Measurements from ENCODE around the gene PYGO1.
"Not testable (repeated sequence)": the region's sequence is repeated elsewhere in the genome, so short reads cannot be mapped to it uniquely, and the experiment has no call there.

The PYGO1 gene

DNA sequence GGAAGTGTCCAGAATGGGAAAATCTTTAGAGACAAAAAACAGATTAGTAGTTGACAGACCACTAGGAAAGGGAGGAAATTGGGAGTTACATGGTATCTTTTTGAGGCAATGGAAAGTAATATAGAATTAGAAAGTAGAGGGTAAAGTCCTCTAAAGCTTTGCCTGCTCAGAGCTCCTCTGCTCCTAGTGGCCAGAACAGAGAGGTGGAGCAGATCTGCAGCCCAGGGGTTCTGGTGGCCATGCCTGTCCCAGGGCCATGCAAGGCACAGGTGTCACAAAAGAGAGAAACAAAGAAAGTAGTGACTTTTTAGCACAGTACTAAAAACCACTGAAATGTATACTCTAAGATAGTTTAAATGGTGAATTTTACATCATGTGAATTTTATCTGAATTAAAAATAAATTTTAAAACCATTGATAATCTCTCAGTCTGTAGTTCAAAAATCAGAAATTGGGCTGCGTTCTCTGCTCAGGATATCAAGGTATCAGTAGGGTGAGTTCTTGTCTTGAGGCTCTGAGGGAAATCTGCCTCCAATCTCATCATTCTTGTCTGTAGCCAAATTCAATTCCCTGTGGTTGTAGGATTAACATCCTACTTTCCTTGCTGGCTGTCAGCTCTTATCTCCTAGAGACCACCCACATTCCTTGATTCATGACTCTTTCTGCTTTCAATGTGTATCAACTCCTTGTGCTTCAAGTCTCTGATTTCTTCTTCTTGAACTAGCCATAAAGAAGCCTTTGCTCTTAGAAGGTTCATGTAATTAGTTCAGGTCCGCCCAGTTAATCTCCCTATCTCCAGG lies 23.6 kb downstream of the PYGO1 start:
- DNase-seq, result no peak

- no peak for DNase-seq
Observed at GRCh38 chr15:55562601-55563000, 25.5 kb downstream of the PYGO1 start.

- no peak for DNase-seq
Observed at GRCh38 chr15:55555089-55555488, 33.1 kb downstream of the PYGO1 start.

GRCh38 chr15:55552926-55553325 lies 35.2 kb downstream of the PYGO1 start:
- DNase-seq, result no peak

DNA sequence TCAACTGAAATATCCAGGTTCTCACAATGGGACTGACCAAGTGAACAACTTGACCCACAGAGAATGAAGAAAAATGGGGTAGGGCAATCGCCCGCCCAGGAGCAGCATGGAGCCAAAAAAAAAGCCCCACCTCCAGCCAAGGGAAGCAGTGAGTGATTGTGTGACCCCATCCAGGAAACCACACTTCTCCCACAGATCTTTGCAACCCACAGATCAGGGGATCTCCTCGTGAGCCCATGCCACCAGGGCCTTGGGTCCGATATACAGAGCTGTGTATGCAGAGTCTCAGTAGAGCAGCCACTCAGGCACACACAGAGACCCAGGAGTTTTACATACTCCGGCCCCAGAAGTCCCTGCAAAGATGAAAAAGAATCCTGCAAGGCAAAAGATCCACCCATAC lies 35.7 kb downstream of the PYGO1 start:
- no peak for DNase-seq

- no peak for DNase-seq
Observed at GRCh38 chr15:55549305-55549704, 38.8 kb downstream of the PYGO1 start.

- DNase-seq, result no peak
Observed at GRCh38 chr15:55546718-55547117, 41.4 kb downstream of the PYGO1 start.

DNA sequence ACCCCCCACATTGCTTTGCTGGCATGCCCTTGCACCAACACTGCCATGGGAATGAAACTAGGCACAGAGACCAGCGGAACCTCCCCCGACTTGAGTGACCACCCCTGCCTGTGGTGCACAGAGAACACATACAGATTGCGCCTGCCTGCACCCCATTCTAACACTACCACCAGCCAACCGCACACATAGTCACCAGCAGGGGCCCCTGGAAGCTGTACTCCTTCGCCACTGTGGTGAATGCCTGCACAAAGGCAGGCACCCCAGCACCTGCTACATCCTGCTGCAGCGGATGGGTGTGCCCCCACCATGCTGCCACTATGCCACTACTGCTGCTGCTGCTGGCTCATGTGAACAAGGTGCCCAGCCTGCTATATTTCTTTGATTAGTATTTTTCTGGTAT lies 52.7 kb downstream of the PYGO1 start:
- no peak for DNase-seq

GRCh38 chr15:55532944-55533343 lies 55.2 kb downstream of the PYGO1 start:
- DNase-seq, result no peak

GRCh38 chr15:55530861-55531313 lies 57.3 kb downstream of the PYGO1 start:
- DNase-seq, result no peak

- DNase-seq, result no peak
Observed at GRCh38 chr15:55528812-55529211, 59.3 kb downstream of the PYGO1 start.

- no peak for DNase-seq
Observed at GRCh38 chr15:55527150-55527549, 61.0 kb downstream of the PYGO1 start.

DNA sequence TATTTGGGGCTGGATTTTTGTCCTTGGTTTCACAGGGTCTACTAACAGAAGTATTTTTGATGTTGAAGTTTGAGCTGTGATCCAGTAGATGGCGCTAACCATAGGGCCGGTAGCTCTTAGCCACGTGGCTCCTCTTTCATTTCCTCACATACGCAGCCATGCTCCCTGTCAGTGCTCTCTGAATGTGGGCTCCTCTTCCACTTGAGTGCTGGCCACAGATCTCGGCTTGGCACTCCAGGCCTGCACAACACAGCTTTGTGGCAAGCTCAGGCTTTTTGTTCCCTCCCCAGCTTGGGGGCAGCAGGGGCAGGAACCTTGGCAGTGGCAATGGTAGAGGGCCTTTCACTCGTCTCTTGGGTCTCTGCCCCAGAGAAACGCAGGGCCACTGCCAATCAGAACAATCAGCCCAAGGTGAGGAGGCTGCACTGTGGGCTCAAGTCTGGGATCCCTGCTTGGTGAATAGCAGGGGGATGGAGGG lies 61.5 kb downstream of the PYGO1 start:
- no peak for DNase-seq

- DNase-seq, result no peak
Observed at GRCh38 chr15:55522742-55523450, 65.2 kb downstream of the PYGO1 start.

GRCh38 chr15:55518641-55519040 lies 69.5 kb downstream of the PYGO1 start:
- DNase-seq, result no peak

- DNase-seq, result no peak
Observed at GRCh38 chr15:55518009-55518408, 70.1 kb downstream of the PYGO1 start.

GRCh38 chr15:55515991-55516776 lies 72.0 kb downstream of the PYGO1 start:
- no peak for DNase-seq

DNA sequence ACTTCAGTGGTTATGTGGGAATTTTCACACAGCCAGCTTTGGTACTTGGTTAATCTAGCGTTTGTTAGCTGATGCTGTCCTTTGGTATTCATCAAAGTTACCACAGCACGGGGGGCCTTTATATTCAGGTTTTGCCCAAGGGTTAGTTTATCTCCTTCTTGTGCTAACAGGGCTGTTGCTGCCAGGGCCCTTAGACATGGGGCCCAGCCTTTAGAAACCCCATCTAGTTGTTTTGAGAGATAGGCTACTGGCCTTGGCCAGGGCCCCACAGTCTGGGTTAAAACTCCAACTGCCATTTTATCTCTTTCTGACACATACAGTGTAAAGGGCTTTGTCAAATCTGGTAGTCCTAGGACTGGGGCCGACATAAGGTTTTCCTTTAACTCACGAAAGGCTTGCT lies 72.7 kb downstream of the PYGO1 start:
- DNase-seq, result no peak

- no peak for DNase-seq
Observed at GRCh38 chr15:55514414-55514850, 73.7 kb downstream of the PYGO1 start.

DNA sequence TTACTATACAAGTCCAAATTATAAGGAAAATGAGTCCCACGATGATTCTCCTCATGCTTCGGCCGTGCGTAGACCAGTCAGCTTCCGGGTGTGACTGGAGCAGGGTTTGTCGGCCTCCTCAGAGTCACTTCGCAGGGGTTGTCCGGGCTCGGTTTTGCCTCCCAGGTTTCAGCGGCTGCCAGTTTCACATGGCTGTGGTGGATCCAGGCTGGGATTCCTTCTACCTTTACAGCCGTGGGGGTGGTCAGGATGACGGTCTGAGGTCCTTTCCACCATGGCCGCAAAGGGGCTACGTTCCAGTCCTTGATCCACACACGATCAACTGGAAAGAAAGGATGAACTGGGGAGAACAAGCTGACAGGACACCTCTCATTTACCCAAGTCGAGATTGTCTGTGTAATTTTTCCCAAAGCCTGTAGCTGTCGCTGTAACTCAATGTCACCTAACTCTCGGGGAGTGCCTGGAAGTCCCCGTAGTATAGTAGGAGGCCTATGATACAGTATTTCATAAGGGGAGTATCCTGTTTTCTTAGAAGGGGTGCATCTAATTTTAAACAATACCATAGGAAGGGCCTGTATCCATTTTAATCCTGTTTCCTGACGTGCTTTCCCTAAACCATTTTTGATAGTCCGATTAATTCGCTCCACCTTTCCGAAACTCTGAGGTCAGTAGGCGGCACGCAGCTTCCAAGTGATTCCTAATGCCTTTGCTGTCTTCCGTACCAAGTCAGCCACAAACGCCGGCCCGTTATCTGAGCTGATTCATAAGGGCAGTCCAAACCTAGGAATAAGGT lies 74.3 kb downstream of the PYGO1 start:
- not testable (repeated sequence) for DNase-seq

DNA sequence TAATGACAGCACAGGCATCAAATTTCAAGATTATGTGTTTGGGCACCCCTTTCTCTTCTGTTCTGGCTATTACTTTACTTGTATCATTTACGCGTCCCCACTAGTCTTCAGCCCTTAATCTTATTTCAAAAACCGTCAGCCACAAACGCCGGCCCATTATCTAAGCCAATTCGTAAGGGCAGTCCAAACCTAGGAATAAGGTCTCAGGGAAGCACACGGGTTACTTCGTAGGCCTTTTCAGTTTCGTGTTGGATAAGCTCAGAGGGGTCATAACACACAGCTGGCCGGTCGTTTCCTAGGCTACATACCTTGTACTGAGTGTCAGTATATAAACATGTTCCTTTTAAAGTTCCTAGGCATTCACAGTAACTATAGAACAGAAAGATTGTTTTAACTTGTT lies 75.0 kb downstream of the PYGO1 start:
- DNase-seq, result no peak

DNA sequence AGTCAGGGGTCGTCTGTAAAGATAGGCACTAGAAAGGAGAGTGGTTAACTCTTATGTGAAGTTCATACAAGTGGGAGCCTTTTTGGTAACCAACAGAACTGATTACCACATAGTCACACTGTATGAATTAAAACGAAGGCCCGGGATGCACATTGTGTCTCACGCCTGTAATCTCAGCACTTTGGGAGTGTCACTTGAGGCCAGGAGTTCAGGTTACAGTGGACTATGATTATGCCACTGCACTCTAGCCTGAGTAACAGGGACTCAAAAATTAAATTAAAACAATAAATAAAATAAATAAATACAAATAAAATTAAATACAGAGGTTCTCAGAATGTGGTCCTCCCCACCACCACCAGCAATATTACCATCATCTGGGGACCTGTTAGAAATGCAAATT lies 80.6 kb downstream of the PYGO1 start:
- no peak for DNase-seq
